ENCODE measurements around the gene HDAC2.
"Not testable (repeated sequence)": the region's sequence is repeated elsewhere in the genome, so short reads cannot be mapped to it uniquely, and the experiment has no call there.

DNA sequence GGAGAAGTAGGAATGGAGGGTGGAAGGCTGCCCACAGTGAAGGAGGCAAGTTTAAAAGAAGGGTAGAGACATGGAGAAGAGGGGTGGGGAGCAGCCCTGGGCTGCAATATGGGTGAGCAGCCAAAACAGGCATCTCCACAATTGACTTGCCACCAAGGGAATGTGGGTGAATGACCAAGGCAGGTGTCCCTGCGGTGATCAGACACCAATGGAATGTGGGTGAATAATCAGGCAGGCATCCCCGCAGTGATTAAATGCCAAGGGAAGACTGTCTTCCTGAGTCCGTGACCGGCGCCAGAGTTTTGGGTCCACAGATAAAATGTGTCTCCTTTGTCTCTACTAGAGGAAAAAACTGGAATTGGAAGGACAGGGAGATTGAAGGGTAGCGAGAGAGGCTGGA lies 46.2 kb upstream of the HDAC2 start:
- TF ChIP-seq EZH2 (IDR thresholded peaks at IDR 0.05); POLR2AphosphoS5 (IDR thresholded peaks at IDR 0.05; ENCODE audit: borderline replicate concordance, low read depth, low read length); FOXP2 (optimal IDR thresholded peaks at IDR 0.05; ENCODE audit: control extremely low read depth, extremely low read length, insufficient read depth): not testable (repeated sequence)

All from SK-N-MC (cell line).